K562 (cell line): ENCODE data around the gene LPCAT1. TPM values are rescaled to one million over a fixed set of nuclear protein-coding genes. Genes with fewer than 3 reads are reported as not detected.

ENCODE experiments used
- ATAC-seq: fragments of 200-7000 bp; cut with Tn5 transposase; 3 replicates; pipeline ENCODE4 v1.9.1; 2020; ENCODE audit warnings: moderate library complexity
- BruUV-seq: library from RNA; stranded (reverse); fragments of 400-500 nt; replicated peaks from 2 replicates; lab custom pipeline; 2021; lab: Mats Ljungman, UMichigan
- CTCF ChIA-PET: fragments of 300-600 bp; formaldehyde crosslinking; extraction: SDS; loops from one replicate; lab custom pipeline; 2021; ENCODE audit warnings: low intra/inter-chr PET ratio; lab: Yijun Ruan, JAX
- POLR2A ChIA-PET: fragments of 300-600, 350-650 bp; sonication (Branson Sonifier 250); formaldehyde crosslinking; extraction: SDS; loops from one replicate; lab custom pipeline; 2021; ENCODE audit warnings: antibody characterized with exemption, inconsistent platforms; lab: Yijun Ruan, JAX
- DNase-seq, 4 experiments: peaks; one replicate each; pipeline versions ENCODE4 v3.0.0 to v3.0.0-alpha.2; 2011 to 2018; ENCODE audit warnings: low spot score in 3 of 4, mixed read lengths in 3 of 4; ENCODE audit errors: extremely low read depth in 1 of 4
- FAIRE-seq: peaks from 2 replicates; lab custom pipeline; 2011; peaks lifted over from hg19 to GRCh38; lab: Jason Lieb, UNC
- H2AFZ ChIP-seq: 2 replicates; pipeline ENCODE4 v1.6.0; 2011; ENCODE audit warnings: low read depth, low read length, control low read depth, inconsistent platforms
- H3K27ac ChIP-seq: fragments of 200-600 bp; 3 replicates; pipeline ENCODE4 v1.8.0; 2011; ENCODE audit warnings: low read depth, mild to moderate bottlenecking, control low read depth, inconsistent platforms, low read length, moderate library complexity, mixed read lengths; ENCODE audit errors: extremely low read depth
- H3K27me3 ChIP-seq, 2 experiments: fragments of 300-600 bp in 1 of 2; 2 replicates in 1 of 2; 3 replicates in 1 of 2; pipeline versions ENCODE4 v1.6.0 to v1.8.0; 2011; ENCODE audit warnings: inconsistent platforms in 2 of 2, low read length in 2 of 2, mild to moderate bottlenecking in 1 of 2, mixed read lengths in 1 of 2, moderate library complexity in 1 of 2; ENCODE audit not compliant: control insufficient read depth in 2 of 2, insufficient read depth in 2 of 2
- H3K36me3 ChIP-seq: fragments of 300-600 bp; 3 replicates; pipeline ENCODE4 v1.8.0; 2011; ENCODE audit warnings: mild to moderate bottlenecking, low read length, inconsistent platforms; ENCODE audit not compliant: control insufficient read depth, insufficient read depth
- H3K4me1 ChIP-seq, 2 experiments: fragments of 200-600 bp in 1 of 2; replicated peaks in 1 of 2; 2 replicates in 1 of 2; 3 replicates in 1 of 2; pipeline versions ENCODE4 v1.5.1 to v1.8.0; 2011; ENCODE audit warnings: inconsistent platforms in 2 of 2, low read length in 2 of 2, mild to moderate bottlenecking in 1 of 2, mixed read lengths in 1 of 2, moderate library complexity in 1 of 2; ENCODE audit not compliant: control insufficient read depth in 2 of 2, insufficient read depth in 2 of 2
- H3K4me2 ChIP-seq: 2 replicates; pipeline ENCODE4 v1.6.1; 2011; ENCODE audit warnings: low read length, control low read depth, inconsistent platforms, mixed read lengths; ENCODE audit not compliant: insufficient read depth
- H3K4me3 ChIP-seq: fragments of 200-600 bp; sonication (generic), shearing (Covaris generic); 2 replicates; pipeline ENCODE4 v1.5.1; 2016; ENCODE audit warnings: control low read depth, inconsistent platforms
- H3K79me2 ChIP-seq: fragments of 200-600 bp; 3 replicates; pipeline ENCODE4 v1.8.0; 2011; ENCODE audit warnings: low read length, inconsistent platforms; ENCODE audit not compliant: control insufficient read depth, insufficient read depth
- H3K9ac ChIP-seq, 2 experiments: 2 replicates each; pipeline versions ENCODE4 v1.6.0 to v1.6.1; 2011; ENCODE audit warnings: low read depth in 2 of 2, low read length in 2 of 2, control low read depth in 1 of 2, inconsistent platforms in 1 of 2, mild to moderate bottlenecking in 1 of 2, mixed read lengths in 1 of 2; ENCODE audit not compliant: insufficient read depth in 1 of 2
- H3K9me1 ChIP-seq: one replicate; pipeline ENCODE4 v1.6.0; 2011; ENCODE audit warnings: inconsistent platforms, mild to moderate bottlenecking, low read length, moderate library complexity; ENCODE audit not compliant: control insufficient read depth, insufficient read depth
- H3K9me3 ChIP-seq: replicated peaks from 2 replicates; pipeline ENCODE4 v1.5.1; 2011; ENCODE audit warnings: low read depth, low read length, inconsistent platforms; ENCODE audit not compliant: control insufficient read depth, insufficient read depth
- H4K20me1 ChIP-seq: replicated peaks from 2 replicates; pipeline ENCODE4 v1.6.1; 2011; ENCODE audit warnings: low read length, inconsistent platforms, mixed read lengths; ENCODE audit not compliant: control insufficient read depth, insufficient read depth
- GABPA ChIP-seq: fragments of 200-800 bp; sonication (Bioruptor generic); conservative IDR thresholded peaks from 2 replicates; pipeline ENCODE4 v1.6.1; 2016; ENCODE audit warnings: low read depth, missing genetic modification characterization, missing compliant biosample characterization
- HLTF ChIP-seq: fragments of 450-650 bp; IDR thresholded peaks from 2 replicates; pipeline ENCODE4 v1.6.1; 2016
- MED1 ChIP-seq: sonication (generic); formaldehyde crosslinking; IDR thresholded peaks from 2 replicates; pipeline ENCODE4 v1.8.1; 2023; ENCODE audit warnings: missing genetic modification reagents, borderline replicate concordance
- whole genome bisulfite sequencing: fragments of 100-300 bp; shearing (Covaris generic); methylation state at CpG from one replicate; pipeline ENCODE4 v1.1.6; 2016; ENCODE audit warnings: low coverage, mixed read lengths; ENCODE audit not compliant: insufficient coverage; ENCODE audit errors: missing lambda C conversion rate; 5-methylcytosine and 5-hydroxymethylcytosine counted together
- in situ Hi-C: fragments of 300-500 bp; cut with MboI; formaldehyde crosslinking; loops from 4 replicates; pipeline ENCODE4 v1.15.0; 2018; ENCODE audit warnings: inconsistent platforms, mixed read lengths
- intact Hi-C: fragments of 100-400 bp; cut with micrococcal nuclease; formaldehyde crosslinking; loops from 2 replicates; pipeline ENCODE4 v1.14.2; 2022
- polyA plus RNA-seq, 8 experiments: library from polyadenylated mRNA; depleted of rRNA in 4 of 8; stranded (reverse) in 5 of 8; unstranded in 3 of 8; fragments of >200 nt; fragmentation: Nextera tagmentation in 2 of 8; fragmentation: Illumina TruSeq in 1 of 8; extraction: Ambion mirVana in 2 of 8; extraction: Trizol in 1 of 8; gene quantifications; 2 replicates each; pipeline versions ENCODE4 v1.2.1 to v1.2.3, GENCODE V29; 2011 to 2014; ENCODE audit warnings: inconsistent platforms in 1 of 8, missing spikeins in 1 of 8
- total RNA-seq, 7 experiments: library from RNA; depleted of rRNA in 6 of 7; stranded (reverse); fragments of >200 nt in 6 of 7; fragmentation: Illumina TruSeq in 2 of 7; extraction: Trizol in 2 of 7; gene quantifications; 2 replicates each; pipeline versions ENCODE4 v1.2.1 to v1.2.3, GENCODE V29; 2011 to 2021; ENCODE audit warnings: low replicate concordance in 1 of 7

The LPCAT1 gene
- total and polyA plus RNA-seq, 9 of the 15 experiments (the other 6 are each of a cell fraction or from before 2014, with no cell fraction given) = 0.14 to 18.4 (median 13.9) TPM

DNA sequence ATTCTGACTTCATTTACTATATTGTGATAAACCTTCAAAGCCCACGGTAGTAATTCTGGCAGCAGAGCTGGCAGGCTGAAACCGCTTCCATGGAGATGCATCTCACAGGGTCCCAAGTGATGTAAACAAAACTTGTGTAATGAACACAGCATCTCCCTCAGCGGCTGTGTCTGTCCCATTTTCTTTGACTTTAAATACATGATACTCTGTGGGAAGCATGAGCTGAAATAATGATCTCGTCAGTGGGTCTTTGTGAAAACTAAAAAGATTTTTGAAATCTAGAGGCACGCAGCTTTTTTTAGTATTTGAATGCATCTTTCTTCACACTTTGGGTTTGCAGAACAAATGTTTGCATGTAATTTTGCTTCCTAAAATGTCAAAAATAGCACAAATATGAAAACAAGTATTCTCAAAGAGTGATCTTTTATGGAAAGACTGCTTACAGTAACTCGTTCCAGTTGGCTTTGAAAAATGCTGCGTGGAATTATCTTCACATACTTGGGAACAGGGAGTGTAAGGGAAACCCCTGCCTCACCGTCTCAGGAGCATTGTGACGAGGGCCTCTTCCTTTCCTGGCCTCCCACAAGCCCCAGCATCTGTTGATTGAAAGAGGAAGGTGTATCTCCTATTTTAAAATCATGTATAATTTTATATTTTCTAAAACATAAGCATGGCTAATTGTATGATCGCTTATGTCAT is 18.1 kb upstream of the LPCAT1 start:
- Histone ChIP-seq H3K9me1 (no peaks in the 10 kb centered on the region), H3K27ac (no peak overlapping the region), H3K9ac (no peak overlapping the region), H3K4me2 (no peak overlapping the region), H3K79me2 (no peaks in the 10 kb centered on the region), H2AFZ (no peak overlapping the region), H3K9me3 (peaks cover 4% of the 10 kb centered on the region), H3K4me1 (no peaks in the 10 kb centered on the region; a peak in 1 of 5 replicates), H3K36me3 (no peaks in the 10 kb centered on the region), H4K20me1 (peaks cover 8% of the 10 kb centered on the region), H3K4me3 (no peak overlapping the region), H3K27me3 (peaks cover 26 to 40% of the 10 kb centered on the region in 2 experiments)
- FAIRE-seq (no peak), DNase-seq (no peak), ATAC-seq (no peak)
- no TSS peak for BruUV-seq
- TF ChIP-seq HLTF (no peak), GABPA (tag) (no peak), MED1 (CRISPR knock-in tag) (no peak)
- in situ Hi-C loops (no loop called here), intact Hi-C loops (no loop called here)
- WGBS = under 1% methylated on average over 10 of the region's 10 CpGs
- POLR2A ChIA-PET = interaction anchor here (1.0 to 1.3 kb wide), 3 partner anchors 9 to 14 kb away, joined by 3 to 4 read pairs (median 3); no protein-coding TSS in a partner anchor
- CTCF ChIA-PET = no interaction called here
